ENCODE data around the gene RNF43.

RNF43 gene

DNA sequence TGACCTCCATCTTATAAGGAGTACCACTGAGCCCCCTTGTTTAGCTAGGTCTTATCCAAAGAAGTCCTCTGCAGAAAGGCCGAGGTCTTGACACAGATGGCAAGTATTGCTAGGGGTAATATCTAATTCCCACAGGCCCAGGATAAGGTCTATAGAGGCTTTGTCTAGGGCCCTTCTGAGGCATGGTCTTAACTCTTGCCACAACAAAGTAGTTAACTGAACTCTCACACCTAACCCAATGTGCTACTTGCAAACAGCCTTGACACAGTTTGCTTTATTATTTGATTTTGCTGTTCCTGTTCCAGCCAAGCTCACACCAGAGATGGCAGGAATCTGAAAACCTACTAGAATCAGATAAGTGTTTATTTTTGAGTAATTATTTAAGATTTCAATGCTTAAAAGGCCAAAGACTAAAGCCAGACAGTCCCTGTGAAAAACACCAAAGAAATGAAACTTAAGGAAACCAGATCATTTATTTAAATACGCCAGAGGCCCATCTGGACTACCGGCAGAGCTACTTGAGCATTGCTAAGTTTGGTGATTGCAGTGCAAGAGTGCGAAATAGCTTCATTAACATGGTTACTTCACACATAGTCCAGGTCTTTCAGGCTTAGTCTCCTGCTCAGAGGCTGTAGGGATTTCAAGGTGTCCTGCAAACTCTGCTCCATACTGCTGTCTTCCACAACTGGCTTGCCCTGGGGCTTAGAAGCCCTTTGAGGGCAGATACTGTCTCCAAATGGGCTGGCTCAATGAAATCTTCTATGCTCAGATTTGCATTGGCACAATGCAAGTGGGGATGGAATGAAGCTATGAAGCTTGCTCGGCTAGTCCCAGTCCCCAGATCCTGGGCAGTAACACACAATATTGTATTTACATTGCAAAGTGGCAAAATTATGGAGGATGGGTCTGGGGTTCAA, 36.9 kb downstream of the RNF43 start:
- no peak for DNase-seq

DNA sequence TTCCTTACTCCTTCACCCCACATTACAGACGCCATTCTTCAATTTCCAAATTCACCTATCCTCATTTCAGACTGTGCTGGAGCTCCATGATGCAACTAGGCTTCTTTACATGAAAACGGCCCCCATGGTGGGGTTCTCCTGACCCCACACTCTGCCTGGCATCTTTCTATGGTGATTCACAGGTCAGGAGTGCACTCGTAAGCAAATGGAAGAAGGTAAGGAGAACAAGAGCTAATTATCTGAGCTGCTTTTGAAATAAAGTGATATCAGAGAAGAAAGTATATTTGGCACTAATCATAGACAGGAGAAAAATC, 37.9 kb downstream of the RNF43 start:
- DNase-seq: no peak

- DNase-seq: no peak
These were observed 38.4 kb downstream of the RNF43 start for GRCh38 chr17:58378733-58379510.

DNA sequence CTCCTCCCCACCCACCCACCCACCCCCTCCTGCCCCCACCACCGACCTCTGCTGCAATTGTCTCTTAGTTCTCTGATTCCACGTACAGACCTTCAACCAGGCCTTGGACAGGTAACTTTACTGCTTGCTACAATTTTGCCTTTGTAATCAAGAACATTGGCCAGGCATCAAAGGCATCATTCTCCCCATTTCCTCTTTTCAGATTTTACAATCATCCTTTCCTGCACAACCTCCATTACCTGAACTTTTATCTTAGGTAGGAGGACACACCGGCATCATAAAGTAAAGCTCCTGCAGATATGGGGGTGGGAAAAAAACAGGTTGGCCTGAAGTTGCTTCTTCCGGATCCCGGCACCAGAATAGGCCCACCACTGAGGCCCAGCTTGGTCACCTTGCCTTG, 39.7 kb downstream of the RNF43 start:
- no peak for DNase-seq

DNA sequence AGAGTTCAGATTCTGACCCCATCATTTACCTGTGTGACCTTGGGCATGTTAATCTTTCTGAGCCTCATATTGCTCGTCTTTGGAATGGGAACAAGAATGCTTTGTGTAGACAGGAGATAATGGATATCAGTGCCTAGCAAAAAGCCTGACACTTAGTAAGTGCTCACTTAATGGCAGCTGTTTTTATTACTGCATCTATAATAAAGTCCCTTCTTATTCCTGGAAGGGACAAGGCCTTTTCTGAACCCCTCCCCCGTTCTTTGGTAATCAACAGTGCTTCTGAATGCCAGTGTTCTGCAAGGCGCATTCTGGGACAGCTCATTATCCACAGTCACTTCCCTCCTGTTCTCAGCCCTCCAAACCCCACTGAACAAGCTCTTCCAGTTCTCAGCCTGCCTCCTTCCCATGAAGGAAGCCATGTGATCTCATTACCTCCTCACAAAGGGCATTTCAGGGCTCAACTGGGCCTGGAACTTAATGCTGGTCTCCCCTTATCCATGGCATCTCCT, 40.2 kb downstream of the RNF43 start:
- no peak for DNase-seq

- DNase-seq: no peak
These were observed 40.8 kb downstream of the RNF43 start for GRCh38 chr17:58376472-58377000.

DNA sequence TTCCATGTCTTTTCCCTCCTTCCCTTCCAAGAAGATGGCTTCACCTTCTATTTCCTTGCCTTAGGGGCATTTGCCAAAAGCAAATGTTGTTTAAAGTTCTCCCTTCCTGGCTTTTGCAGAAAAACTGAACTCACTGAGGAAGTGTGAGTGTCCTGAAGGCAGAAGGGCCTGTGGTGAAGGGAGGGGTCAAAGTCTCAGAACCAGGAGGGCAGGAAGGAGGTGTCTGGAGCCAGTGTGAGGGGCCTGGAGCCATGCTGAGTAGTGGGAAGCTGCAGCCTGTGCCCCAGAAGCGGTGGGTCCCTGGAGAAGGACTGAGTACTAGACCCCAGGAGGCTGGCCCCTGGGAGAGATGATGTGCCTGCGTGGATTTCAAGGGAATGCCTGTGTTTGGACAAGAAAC, 41.5 kb downstream of the RNF43 start:
- no peak for DNase-seq

- DNase-seq: no peak
These were observed 42.1 kb downstream of the RNF43 start for GRCh38 chr17:58375256-58375655.

DNA sequence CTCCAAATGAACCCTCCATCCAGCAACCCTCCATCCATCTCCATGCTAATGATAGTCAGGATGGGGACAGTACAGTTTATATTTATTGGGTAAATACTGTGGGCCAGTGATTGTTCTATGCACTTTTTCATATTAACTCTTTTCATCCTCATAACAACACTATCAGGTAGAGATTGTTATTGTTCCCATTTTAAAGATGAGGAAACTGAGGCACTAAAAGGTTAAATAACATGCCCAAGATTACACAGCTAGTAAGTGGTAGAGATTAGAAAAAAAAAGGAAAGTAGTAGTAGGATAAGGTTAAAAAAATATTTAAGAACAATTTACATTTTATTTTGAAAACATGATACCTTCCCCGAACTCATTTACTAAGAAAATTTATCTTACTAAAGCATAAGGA, 43.4 kb downstream of the RNF43 start:
- DNase-seq: no peak

- no peak for DNase-seq
These were observed 44.3 kb downstream of the RNF43 start for GRCh38 chr17:58373003-58373402.

- DNase-seq: no peak
These were observed 45.9 kb downstream of the RNF43 start for GRCh38 chr17:58371300-58371950.

DNA sequence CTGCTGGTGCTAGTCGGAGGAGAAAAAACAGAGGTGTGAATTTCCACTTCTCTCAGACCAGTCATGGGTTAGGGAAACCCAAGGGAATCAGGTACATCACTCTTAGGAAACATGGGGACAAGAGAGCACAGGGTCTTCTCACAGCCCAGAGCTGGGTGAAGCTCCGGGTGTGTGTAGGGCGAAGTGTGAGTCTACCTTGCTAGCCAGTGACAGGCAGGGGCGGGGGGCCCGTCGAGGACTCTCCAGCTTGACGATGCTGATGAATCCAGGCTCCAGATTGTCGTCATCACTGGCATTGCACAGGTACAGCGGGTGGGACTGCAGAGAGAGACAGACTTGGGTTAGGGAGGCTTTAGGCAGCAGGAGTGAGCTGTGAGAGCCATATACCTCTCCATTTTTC, 46.6 kb downstream of the RNF43 start:
- DNase-seq: no peak

DNA sequence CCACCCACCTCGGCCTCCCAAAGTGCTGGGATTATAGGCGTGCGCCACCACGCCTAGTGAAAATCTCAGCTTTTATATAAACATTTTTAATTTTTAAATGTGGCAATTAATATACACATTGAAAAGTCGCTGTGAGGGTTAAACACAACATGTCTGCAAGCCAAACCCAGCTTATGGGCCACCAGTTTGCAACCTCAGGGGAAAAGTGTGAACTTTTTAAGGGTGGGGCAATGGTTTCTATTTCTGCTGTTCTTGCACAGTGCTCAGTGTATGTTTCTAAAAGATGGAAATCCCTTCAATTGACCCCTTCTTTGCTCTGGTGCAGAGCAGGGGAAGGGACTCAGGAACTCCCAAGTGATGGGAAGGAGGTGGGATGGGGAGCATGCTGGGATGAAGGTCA, 47.0 kb downstream of the RNF43 start:
- no peak for DNase-seq

GRCh38 chr17:58369214-58370031, 47.9 kb downstream of the RNF43 start:
- DNase-seq: no peak

- no peak for DNase-seq
These were observed 48.5 kb downstream of the RNF43 start for GRCh38 chr17:58368860-58369213.

Data from NCI-H1436 treated with DMSO at 0.1 percent for 48 hours (cell line).